Kidney (tissue), 14 donors: ENCODE data around the gene CHD9. TPM values are rescaled to one million over a fixed set of nuclear protein-coding genes. Genes with fewer than 3 reads are reported as not detected.

Source experiments
- DNase-seq, 5 donors: peaks; one replicate each; pipeline ENCODE4 v3.0.0-alpha.2; 2013 to 2020
- FAIRE-seq: peaks from 2 replicates; lab custom pipeline; 2012; peaks lifted over from hg19 to GRCh38; lab: Jason Lieb, UNC
- H3K27ac ChIP-seq, 2 donors: one replicate each; pipeline ENCODE4 v1.7.0; 2013; ENCODE audit warnings: low read depth in 2 of 2, low read length in 2 of 2, inconsistent platforms in 1 of 2
- H3K27me3 ChIP-seq: one replicate; pipeline ENCODE4 v1.7.1; 2013; ENCODE audit warnings: low read length, inconsistent platforms; ENCODE audit not compliant: control insufficient read depth, insufficient read depth
- H3K36me3 ChIP-seq, 3 donors: one replicate each; pipeline versions ENCODE4 v1.7.0 to v1.7.1; 2013; ENCODE audit warnings: low read length in 3 of 3, control low read depth in 1 of 3, inconsistent platforms in 1 of 3; ENCODE audit not compliant: insufficient read depth in 3 of 3, control insufficient read depth in 2 of 3
- H3K4me1 ChIP-seq, 3 donors: one replicate each; pipeline versions ENCODE4 v1.7.0 to v1.7.1; 2013; ENCODE audit warnings: low read length in 3 of 3, inconsistent platforms in 1 of 3, low read depth in 1 of 3; ENCODE audit not compliant: control insufficient read depth in 2 of 3, insufficient read depth in 2 of 3
- H3K4me3 ChIP-seq, 3 donors: one replicate each; pipeline versions ENCODE4 v1.7.0 to v1.8.1; 2013; ENCODE audit warnings: low read length in 3 of 3, control low read depth in 1 of 3, inconsistent platforms in 1 of 3
- H3K9ac ChIP-seq, 3 donors: one replicate each; pipeline versions ENCODE4 v1.7.0 to v1.7.1; 2013; ENCODE audit warnings: low read length in 3 of 3, control low read depth in 1 of 3, inconsistent platforms in 1 of 3
- H3K9me3 ChIP-seq, 3 donors: one replicate each; pipeline versions ENCODE4 v1.7.0 to v1.7.1; 2013; ENCODE audit warnings: low read length in 3 of 3, control low read depth in 1 of 3, inconsistent platforms in 1 of 3; ENCODE audit not compliant: control insufficient read depth in 2 of 3, insufficient read depth in 1 of 3
- CTCF ChIP-seq: IDR thresholded peaks from 3 replicates; pipeline ENCODE4 v1.5.1; 2012; ENCODE audit warnings: mild to moderate bottlenecking, moderate library complexity, borderline replicate concordance; ENCODE audit not compliant: insufficient read depth; ENCODE audit errors: extremely low read depth
- intact Hi-C: fragments of 100-400 bp; cut with DNase I; formaldehyde crosslinking; loops from one replicate; pipeline ENCODE4 v1.11.1; 2022
- polyA plus RNA-seq: library from polyadenylated mRNA; stranded (reverse); fragments of 350-450 nt; fragmentation: Illumina TruSeq; extraction: RNeasy Lipid Tissue Mini Kit (QIAGEN cat#74804); gene quantifications from one replicate; pipeline ENCODE4 v1.2.3, GENCODE V29; 2014; ENCODE audit warnings: low read depth, low replicate concordance; ENCODE audit not compliant: insufficient read depth
- total RNA-seq: library from RNA; stranded (reverse); fragmentation: NEBNext Ultra II Directional; extraction: Animal tissue kit (Norgen Biotek cat#: 25700); gene quantifications from one replicate; pipeline ENCODE4 v1.2.1, GENCODE V29; 2021
- donor health status: control.
- donor health status: control.
- donor health status: control.
- donor health status: control.
- donor health status: control.
- donor health status: DM: yes; HTN: yes; CAD: no.
- donor health status: Normal renal cell carcinoma (clear cell type).

The CHD9 gene
- total and polyA plus RNA-seq, 2 donors from 2014 or later, result 9.4 to 83.7 TPM

- TF ChIP-seq CTCF, result no peak
- no peaks in the 10 kb centered on the region for H3K27me3 ChIP-seq
- no peak for DNase-seq
- H3K4me1 ChIP-seq, result peaks cover 0 to under 1% (median 0%) of the 10 kb centered on the region in 3 donors
- no peaks in the 10 kb centered on the region for H3K9me3 ChIP-seq
- H3K27ac ChIP-seq, result no peak overlapping the region
- H3K4me3 ChIP-seq, result no peak overlapping the region
- H3K36me3 ChIP-seq, result no peaks in the 10 kb centered on the region
- FAIRE-seq, result no peak
- H3K9ac ChIP-seq, result no peak overlapping the region
- intact Hi-C loops, result no loop called here
These were observed 147.1 kb downstream of the CHD9 start for GRCh38 chr16:53201900-53202299.

GRCh38 chr16:53202398-53202797 is 147.6 kb downstream of the CHD9 start:
- no peak overlapping the region for H3K27ac ChIP-seq
- intact Hi-C loops, result no loop called here

GRCh38 chr16:53207810-53208752 is 153.3 kb downstream of the CHD9 start:
- peak in 4 of 5 donors; percentile 79 to 97 (median 90) for DNase-seq
- H3K27ac ChIP-seq, result peak overlapping the region; percentile 81 to 83

More at GRCh38 chr16:53202398-53202797, 147.6 kb downstream of the CHD9 start:
- Histone ChIP-seq H3K9ac (no peak overlapping the region), H3K4me3 (no peak overlapping the region), H3K27me3 (no peaks in the 10 kb centered on the region), H3K36me3 (no peaks in the 10 kb centered on the region), H3K9me3 (no peaks in the 10 kb centered on the region), H3K4me1 (no peaks in the 10 kb centered on the region)
- FAIRE-seq (no peak), DNase-seq (no peak)
- TF ChIP-seq CTCF, result no peak

More at GRCh38 chr16:53207810-53208752, 153.3 kb downstream of the CHD9 start:
- Histone ChIP-seq H3K36me3 (no peaks in the 10 kb centered on the region), H3K9ac (peak overlapping the region; percentile 52 to 87 (median 53)), H3K4me3 (peak overlapping the region; percentile 68 to 90 (median 68)), H3K9me3 (no peaks in the 10 kb centered on the region), H3K27me3 (no peaks in the 10 kb centered on the region), H3K4me1 (peaks cover 0 to 13% (median 4%) of the 10 kb centered on the region in 3 donors)
- intact Hi-C loops, result no loop called here
- peak; percentile 53 for TF ChIP-seq CTCF
- no peak for FAIRE-seq
